ENCODE data around the gene GALNT9.

GRCh38 chr12:132328282-132329029 lies 933 bp downstream of the GALNT9 start:
- no peak for TF ChIP-seq CTCF (conservative IDR thresholded peaks at IDR 0.05; ENCODE audit: low read depth, low read length)
- TF ChIP-seq EZH2 (IDR thresholded peaks at IDR 0.05; ENCODE audit: low read length, unreplicated experiment), result no peak
- no peak for TF ChIP-seq EZH2phosphoT487 (IDR thresholded peaks at IDR 0.05; ENCODE audit: borderline replicate concordance, low read length)
